Measurements from ENCODE around the gene ZNF195.
"Not testable (repeated sequence)": the region's sequence is repeated elsewhere in the genome, so short reads cannot be mapped to it uniquely, and the experiment has no call there.

DNA sequence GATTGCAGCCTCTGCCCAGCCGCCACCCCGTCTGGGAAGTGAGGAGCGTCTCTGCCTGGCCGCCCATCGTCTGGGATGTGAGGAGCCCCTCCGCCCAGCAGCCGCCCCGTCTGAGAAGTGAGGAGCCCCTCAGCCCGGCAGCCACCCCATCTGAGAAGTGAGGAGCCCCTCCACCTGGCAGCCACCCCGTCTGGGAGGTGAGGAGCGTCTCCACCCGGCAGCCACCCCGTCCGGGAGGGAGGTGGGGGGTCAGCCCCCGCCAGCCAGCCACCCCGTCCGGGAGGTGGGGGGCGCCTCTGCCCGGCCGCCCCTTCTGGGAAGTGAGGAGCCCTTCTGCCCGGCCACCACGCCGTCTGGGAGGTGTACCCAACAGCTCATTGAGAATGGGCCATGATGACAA, 18.3 kb upstream of the ZNF195 start:
- TF ChIP-seq, protein P1, sequence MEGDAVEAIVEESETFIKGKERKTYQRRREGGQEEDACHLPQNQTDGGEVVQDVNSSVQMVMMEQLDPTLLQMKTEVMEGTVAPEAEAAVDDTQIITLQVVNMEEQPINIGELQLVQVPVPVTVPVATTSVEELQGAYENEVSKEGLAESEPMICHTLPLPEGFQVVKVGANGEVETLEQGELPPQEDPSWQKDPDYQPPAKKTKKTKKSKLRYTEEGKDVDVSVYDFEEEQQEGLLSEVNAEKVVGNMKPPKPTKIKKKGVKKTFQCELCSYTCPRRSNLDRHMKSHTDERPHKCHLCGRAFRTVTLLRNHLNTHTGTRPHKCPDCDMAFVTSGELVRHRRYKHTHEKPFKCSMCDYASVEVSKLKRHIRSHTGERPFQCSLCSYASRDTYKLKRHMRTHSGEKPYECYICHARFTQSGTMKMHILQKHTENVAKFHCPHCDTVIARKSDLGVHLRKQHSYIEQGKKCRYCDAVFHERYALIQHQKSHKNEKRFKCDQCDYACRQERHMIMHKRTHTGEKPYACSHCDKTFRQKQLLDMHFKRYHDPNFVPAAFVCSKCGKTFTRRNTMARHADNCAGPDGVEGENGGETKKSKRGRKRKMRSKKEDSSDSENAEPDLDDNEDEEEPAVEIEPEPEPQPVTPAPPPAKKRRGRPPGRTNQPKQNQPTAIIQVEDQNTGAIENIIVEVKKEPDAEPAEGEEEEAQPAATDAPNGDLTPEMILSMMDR (conservative IDR thresholded peaks at IDR 0.05; ENCODE audit: low read depth in 2 of 2), result not testable (repeated sequence)
- TF ChIP-seq, protein P2, sequence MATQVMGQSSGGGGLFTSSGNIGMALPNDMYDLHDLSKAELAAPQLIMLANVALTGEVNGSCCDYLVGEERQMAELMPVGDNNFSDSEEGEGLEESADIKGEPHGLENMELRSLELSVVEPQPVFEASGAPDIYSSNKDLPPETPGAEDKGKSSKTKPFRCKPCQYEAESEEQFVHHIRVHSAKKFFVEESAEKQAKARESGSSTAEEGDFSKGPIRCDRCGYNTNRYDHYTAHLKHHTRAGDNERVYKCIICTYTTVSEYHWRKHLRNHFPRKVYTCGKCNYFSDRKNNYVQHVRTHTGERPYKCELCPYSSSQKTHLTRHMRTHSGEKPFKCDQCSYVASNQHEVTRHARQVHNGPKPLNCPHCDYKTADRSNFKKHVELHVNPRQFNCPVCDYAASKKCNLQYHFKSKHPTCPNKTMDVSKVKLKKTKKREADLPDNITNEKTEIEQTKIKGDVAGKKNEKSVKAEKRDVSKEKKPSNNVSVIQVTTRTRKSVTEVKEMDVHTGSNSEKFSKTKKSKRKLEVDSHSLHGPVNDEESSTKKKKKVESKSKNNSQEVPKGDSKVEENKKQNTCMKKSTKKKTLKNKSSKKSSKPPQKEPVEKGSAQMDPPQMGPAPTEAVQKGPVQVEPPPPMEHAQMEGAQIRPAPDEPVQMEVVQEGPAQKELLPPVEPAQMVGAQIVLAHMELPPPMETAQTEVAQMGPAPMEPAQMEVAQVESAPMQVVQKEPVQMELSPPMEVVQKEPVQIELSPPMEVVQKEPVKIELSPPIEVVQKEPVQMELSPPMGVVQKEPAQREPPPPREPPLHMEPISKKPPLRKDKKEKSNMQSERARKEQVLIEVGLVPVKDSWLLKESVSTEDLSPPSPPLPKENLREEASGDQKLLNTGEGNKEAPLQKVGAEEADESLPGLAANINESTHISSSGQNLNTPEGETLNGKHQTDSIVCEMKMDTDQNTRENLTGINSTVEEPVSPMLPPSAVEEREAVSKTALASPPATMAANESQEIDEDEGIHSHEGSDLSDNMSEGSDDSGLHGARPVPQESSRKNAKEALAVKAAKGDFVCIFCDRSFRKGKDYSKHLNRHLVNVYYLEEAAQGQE (IDR thresholded peaks at IDR 0.05; ENCODE audit: unreplicated experiment), result not testable (repeated sequence)
- not testable (repeated sequence) for TF ChIP-seq EZH2 (IDR thresholded peaks at IDR 0.05; ENCODE audit: low read depth, unreplicated experiment); CREB1 (CRISPR knock-in tag; IDR thresholded peaks at IDR 0.05; ENCODE audit: low read depth); JUNB (IDR thresholded peaks at IDR 0.05; ENCODE audit: unreplicated experiment); POLR2AphosphoS5 (IDR thresholded peaks at IDR 0.05; ENCODE audit: low read depth); ZNF114 (CRISPR knock-in tag; IDR thresholded peaks at IDR 0.05); NANOG (IDR thresholded peaks at IDR 0.05; ENCODE audit: borderline replicate concordance); EZH2phosphoT487 (IDR thresholded peaks at IDR 0.05; ENCODE audit: unreplicated experiment); STAT1 (IDR thresholded peaks at IDR 0.05; ENCODE audit: unreplicated experiment)
- TF ChIP-seq, protein P3, sequence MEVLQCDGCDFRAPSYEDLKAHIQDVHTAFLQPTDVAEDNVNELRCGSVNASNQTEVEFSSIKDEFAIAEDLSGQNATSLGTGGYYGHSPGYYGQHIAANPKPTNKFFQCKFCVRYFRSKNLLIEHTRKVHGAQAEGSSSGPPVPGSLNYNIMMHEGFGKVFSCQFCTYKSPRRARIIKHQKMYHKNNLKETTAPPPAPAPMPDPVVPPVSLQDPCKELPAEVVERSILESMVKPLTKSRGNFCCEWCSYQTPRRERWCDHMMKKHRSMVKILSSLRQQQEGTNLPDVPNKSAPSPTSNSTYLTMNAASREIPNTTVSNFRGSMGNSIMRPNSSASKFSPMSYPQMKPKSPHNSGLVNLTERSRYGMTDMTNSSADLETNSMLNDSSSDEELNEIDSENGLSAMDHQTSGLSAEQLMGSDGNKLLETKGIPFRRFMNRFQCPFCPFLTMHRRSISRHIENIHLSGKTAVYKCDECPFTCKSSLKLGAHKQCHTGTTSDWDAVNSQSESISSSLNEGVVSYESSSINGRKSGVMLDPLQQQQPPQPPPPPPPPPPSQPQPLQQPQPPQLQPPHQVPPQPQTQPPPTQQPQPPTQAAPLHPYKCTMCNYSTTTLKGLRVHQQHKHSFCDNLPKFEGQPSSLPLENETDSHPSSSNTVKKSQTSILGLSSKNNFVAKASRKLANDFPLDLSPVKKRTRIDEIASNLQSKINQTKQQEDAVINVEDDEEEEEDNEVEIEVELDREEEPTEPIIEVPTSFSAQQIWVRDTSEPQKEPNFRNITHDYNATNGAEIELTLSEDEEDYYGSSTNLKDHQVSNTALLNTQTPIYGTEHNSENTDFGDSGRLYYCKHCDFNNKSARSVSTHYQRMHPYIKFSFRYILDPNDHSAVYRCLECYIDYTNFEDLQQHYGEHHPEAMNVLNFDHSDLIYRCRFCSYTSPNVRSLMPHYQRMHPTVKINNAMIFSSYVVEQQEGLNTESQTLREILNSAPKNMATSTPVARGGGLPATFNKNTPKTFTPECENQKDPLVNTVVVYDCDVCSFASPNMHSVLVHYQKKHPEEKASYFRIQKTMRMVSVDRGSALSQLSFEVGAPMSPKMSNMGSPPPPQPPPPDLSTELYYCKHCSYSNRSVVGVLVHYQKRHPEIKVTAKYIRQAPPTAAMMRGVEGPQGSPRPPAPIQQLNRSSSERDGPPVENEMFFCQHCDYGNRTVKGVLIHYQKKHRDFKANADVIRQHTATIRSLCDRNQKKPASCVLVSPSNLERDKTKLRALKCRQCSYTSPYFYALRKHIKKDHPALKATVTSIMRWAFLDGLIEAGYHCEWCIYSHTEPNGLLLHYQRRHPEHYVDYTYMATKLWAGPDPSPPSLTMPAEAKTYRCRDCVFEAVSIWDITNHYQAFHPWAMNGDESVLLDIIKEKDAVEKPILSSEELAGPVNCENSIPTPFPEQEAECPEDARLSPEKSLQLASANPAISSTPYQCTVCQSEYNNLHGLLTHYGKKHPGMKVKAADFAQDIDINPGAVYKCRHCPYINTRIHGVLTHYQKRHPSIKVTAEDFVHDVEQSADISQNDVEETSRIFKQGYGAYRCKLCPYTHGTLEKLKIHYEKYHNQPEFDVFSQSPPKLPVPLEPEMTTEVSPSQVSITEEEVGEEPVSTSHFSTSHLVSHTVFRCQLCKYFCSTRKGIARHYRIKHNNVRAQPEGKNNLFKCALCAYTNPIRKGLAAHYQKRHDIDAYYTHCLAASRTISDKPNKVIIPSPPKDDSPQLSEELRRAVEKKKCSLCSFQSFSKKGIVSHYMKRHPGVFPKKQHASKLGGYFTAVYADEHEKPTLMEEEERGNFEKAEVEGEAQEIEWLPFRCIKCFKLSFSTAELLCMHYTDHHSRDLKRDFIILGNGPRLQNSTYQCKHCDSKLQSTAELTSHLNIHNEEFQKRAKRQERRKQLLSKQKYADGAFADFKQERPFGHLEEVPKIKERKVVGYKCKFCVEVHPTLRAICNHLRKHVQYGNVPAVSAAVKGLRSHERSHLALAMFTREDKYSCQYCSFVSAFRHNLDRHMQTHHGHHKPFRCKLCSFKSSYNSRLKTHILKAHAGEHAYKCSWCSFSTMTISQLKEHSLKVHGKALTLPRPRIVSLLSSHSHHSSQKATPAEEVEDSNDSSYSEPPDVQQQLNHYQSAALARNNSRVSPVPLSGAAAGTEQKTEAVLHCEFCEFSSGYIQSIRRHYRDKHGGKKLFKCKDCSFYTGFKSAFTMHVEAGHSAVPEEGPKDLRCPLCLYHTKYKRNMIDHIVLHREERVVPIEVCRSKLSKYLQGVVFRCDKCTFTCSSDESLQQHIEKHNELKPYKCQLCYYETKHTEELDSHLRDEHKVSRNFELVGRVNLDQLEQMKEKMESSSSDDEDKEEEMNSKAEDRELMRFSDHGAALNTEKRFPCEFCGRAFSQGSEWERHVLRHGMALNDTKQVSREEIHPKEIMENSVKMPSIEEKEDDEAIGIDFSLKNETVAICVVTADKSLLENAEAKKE (CRISPR knock-in tag; IDR thresholded peaks at IDR 0.05), result not testable (repeated sequence)
